GM12864 (cell line): ENCODE results near the gene ULBP2.
"Not testable (repeated sequence)": the region's sequence is repeated elsewhere in the genome, so short reads cannot be mapped to it uniquely, and the experiment has no call there.

Source experiments
- DNase-seq: peaks from one replicate; pipeline ENCODE4 v3.0.0-alpha.2; 2011; ENCODE audit warnings: low read depth
- H3K4me3 ChIP-seq: 2 replicates; pipeline ENCODE4 v1.5.1; 2011; ENCODE audit warnings: mild to moderate bottlenecking, low read depth, low read length, control low read depth
- CTCF ChIP-seq: IDR thresholded peaks from 2 replicates; pipeline ENCODE4 v1.5.1; 2011; ENCODE audit warnings: low read depth, mild to moderate bottlenecking, moderate library complexity, low read length, control low read depth, inconsistent platforms; ENCODE audit errors: missing control alignments

Gene ULBP2

GRCh38 chr6:149933036-149933435 is 8.8 kb upstream of the ULBP2 start:
- no peak for DNase-seq
- no peak overlapping the region for H3K4me3 ChIP-seq
- TF ChIP-seq CTCF: no peak

GRCh38 chr6:149933461-149933860 is 8.4 kb upstream of the ULBP2 start:
- no peak for TF ChIP-seq CTCF
- DNase-seq: no peak

GRCh38 chr6:149934249-149935156 is 7.3 kb upstream of the ULBP2 start:
- peak; percentile 68 for TF ChIP-seq CTCF
- DNase-seq: peak; percentile 26
- no peak overlapping the region for H3K4me3 ChIP-seq

More at GRCh38 chr6:149933461-149933860, 8.4 kb upstream of the ULBP2 start:
- H3K4me3 ChIP-seq: no peak overlapping the region

GRCh38 chr6:149935246-149935645 is 6.6 kb upstream of the ULBP2 start:
- no peak overlapping the region for H3K4me3 ChIP-seq
- DNase-seq: no peak
- TF ChIP-seq CTCF: no peak

- TF ChIP-seq CTCF: no peak
- no peak overlapping the region for H3K4me3 ChIP-seq
These were observed 6.1 kb upstream of the ULBP2 start for GRCh38 chr6:149935668-149936067.

GRCh38 chr6:149936743-149937142 is 5.1 kb upstream of the ULBP2 start:
- H3K4me3 ChIP-seq: no peak overlapping the region
- DNase-seq: no peak
- TF ChIP-seq CTCF: no peak

More at GRCh38 chr6:149935668-149936067, 6.1 kb upstream of the ULBP2 start:
- no peak for DNase-seq

- H3K4me3 ChIP-seq, DNase-seq: not testable (repeated sequence)
These were observed 3.7 kb upstream of the ULBP2 start for GRCh38 chr6:149938013-149938570.
